Measurements from ENCODE around the gene SLC52A1. TPM values are rescaled to one million over a fixed set of nuclear protein-coding genes. Genes with fewer than 3 reads are reported as not detected.

The SLC52A1 gene
- under 1 TPM; 0.51 to 0.58 TPM for total RNA-seq

DNA sequence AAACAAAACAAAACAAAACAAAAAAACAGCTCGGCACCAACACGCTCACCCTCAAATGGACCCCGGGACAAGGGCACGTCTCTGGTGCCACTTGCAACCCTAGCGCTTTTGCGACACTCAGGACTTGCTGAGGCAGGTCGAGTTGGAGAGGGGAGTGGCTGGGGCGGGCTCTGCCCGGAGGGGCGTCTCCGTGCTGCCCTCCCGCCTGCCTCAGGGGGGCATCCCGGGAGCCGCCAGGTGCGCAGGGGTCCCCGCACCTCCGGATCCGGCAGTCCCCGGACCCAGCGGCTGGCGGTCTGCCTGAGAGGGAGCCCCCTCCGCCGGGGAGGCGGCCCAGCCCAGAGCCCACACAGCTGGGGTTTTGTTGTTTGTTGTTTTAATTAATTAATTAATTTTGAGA is at the start of gene SLC52A1:
SLC52A1 (minus strand) TSS at position 112 of the 400 bp plus-strand sequence. CDS start 820 bp downstream, outside the sequence.

DNA sequence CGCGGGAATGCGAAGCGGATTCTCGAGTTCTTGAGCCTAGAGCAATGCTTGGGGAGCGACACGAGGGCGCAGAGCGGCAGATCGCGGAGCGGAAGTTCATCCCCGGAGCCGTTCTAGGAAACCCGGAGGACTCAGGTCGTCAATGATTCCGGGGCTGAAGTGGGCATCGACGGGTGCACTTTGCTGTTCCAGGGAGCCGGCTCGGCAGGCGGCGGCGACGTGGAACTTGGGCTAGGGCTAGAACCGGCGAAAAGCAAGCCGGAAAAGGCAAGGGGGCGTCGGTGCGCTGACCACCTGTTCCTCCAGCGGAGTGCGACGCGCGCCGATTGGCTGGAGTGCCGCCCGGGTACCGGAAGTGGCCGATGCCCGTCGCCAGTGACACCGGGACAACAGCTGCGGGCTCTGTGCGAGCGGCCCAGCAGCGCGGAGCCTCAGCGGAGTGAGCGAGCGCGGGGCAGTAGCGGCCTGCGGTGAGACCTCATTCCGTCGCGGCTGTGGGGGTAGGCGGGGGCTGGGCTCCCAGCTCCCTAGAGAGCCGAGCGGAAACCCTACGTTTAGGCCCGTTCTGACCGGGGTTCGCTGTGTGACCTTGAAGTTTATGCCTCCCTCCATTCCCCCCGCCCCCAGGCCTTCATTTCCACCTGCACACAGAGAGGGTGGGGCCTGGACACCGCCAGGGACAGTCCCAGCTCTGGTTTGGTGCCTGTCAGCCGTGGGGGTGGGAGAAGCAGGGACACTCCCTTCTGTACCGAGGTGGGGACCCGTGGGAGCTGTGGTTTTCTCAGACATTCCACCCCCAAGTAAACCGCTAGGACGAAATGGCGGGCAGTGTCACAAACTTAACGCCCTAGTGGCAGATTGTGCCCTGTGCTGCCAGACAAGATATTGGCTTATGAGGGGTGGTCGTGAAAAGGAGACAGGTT is 43.1 kb upstream of the SLC52A1 start, which contains the start of gene ZFP3:
ZFP3 (plus strand) TSS at position 362 of the 923 bp plus-strand sequence. CDS start 13,038 bp downstream, outside the sequence.

DNA sequence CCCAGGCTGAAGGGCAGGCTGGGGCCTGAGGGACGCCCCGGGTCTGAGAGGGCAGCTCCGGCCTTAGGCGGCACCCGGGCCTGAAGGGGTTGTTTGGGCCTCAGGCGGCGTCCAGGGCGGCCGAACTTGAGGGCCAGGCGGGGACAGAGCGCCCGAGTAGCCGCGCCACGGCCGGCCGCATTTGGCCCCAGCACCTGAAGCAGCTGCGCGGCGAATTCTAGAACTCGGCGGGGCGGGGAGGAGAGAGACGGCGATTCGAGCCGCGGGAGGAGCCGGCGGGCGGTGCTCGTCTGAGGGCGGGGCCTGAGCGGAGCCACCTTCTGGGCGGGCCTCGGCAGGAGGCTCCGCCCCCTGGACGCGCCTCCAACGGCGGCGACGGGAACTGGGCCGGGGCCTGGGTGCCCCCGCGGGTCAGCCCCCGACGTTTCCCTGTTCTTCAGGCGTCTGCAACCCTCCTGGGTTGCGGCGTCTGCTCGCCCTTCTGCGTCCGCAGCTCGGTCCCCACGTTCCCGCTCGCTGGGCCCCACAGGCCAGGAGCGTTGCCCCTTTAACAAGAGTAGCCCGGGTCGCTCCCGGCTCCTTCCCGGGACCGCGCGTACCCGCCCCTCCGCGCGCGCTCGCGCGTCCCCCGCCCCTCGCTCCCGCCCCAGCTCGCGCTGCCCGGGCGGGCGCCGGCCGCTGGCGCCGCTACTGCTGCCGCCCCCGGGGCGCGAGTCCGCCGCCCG is 37.8 kb downstream of the SLC52A1 start, which contains the start of the genes INCA1 and KIF1C:
INCA1 (minus strand) TSS at position 221 of the 725 bp plus-strand sequence. CDS start 3,085 bp downstream, outside the sequence.
KIF1C (plus strand) TSS at position 649 of the 725 bp plus-strand sequence. CDS start 2,297 bp downstream, outside the sequence.

DNA sequence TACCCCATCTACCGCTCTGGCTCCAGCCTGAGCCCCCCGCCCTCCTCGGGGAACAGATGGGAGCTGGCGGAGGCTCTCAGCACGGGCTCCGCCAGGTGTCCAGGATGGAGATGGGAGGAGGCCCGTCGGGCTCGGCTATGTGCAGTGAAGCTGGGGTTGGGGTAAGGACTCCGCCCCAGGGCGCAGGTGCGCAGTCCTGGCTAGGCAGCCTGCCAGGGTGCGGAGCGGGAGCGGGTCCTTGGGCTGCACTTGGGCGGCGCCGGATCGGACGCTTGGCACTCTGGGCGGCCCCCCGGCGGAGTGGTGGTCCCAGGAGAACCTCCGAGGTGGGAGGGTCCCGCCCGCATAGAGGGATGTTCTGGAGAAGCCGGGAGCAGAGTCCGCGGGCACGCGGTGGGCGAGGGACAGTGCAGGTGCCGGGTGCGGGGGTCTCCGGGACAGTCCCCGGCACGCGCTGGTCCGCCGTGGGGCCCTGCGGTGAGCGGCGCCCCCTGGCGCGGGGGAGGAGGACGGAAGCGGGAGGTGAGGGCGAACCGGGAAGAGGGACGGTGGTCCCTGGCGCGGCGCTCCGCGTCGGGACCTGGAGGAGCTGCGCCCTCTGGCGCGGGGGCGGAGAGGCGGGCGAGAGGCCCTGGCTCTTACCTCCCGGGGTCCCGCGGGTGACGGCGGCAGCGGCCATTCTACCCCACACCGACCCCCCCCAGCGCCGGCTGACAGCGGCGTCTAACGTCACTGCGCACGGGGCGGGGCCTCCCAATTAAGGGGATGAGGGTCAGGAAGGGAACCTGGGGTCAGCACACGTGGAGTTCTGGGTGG is 48.1 kb downstream of the SLC52A1 start, which contains the start of gene CAMTA2:
CAMTA2 (minus strand) TSS at position 725 of the 816 bp plus-strand sequence. CDS start 1,453 bp downstream, outside the sequence.

Other genes starting within 250 kb of the SLC52A1 start
- not detected for gene VMO1, start 249.1 kb downstream of the SLC52A1 start, total RNA-seq
- gene GLTPD2, start 246.5 kb downstream of the SLC52A1 start, total RNA-seq, result not detected
- 10 to 100 TPM; 94.7 to 95.7 TPM for gene PSMB6, start 239.3 kb downstream of the SLC52A1 start, total RNA-seq
- 10 to 100 TPM; 17.9 to 21.9 TPM for gene PLD2, start 228.3 kb downstream of the SLC52A1 start, total RNA-seq
- gene MINK1, start 202.1 kb downstream of the SLC52A1 start, total RNA-seq, result 100 to 1,000 TPM; 102 to 112 TPM
- gene C17orf107, start 135.9 kb downstream of the SLC52A1 start, total RNA-seq, result under 1 TPM; 0.48 to 0.68 TPM
- gene CHRNE, start 132.3 kb downstream of the SLC52A1 start, total RNA-seq, result under 1 TPM in 1 of 2 experiments, not detected in 1; 0.23 TPM
- gene GP1BA, start 103.1 kb downstream of the SLC52A1 start, total RNA-seq, result not detected
- 10 to 100 TPM; 62.3 to 64.3 TPM for gene SLC25A11, start 95.4 kb downstream of the SLC52A1 start, total RNA-seq
- 100 to 1,000 TPM; 191 TPM for gene RNF167, start 95.2 kb downstream of the SLC52A1 start, total RNA-seq
- 1,000 to 10,000 TPM; 2,036 to 2,067 TPM for gene PFN1, start 86.9 kb downstream of the SLC52A1 start, total RNA-seq
- 10 to 100 TPM; 43.9 to 56.2 TPM for gene ENO3, start 84.3 kb downstream of the SLC52A1 start, total RNA-seq
- 10 to 100 TPM; 50.5 to 56.4 TPM for gene SPAG7, start 67.6 kb downstream of the SLC52A1 start, total RNA-seq
- 10 to 100 TPM; 54.4 to 58.6 TPM for gene CAMTA2, start 47.8 kb downstream of the SLC52A1 start, total RNA-seq
- under 1 TPM; 0.15 to 0.26 TPM for gene INCA1, start 37.9 kb downstream of the SLC52A1 start, total RNA-seq
- gene KIF1C, start 37.5 kb downstream of the SLC52A1 start, total RNA-seq, result 10 to 100 TPM; 35.2 to 36.6 TPM
- 1 to 10 TPM; 7.0 to 7.5 TPM for gene ZFP3, start 43.0 kb upstream of the SLC52A1 start, total RNA-seq
- gene ZNF232, start 76.5 kb upstream of the SLC52A1 start, total RNA-seq, result 10 to 100 TPM in 1 of 2 experiments, 1 to 10 TPM in 1; 9.2 to 11.0 TPM
- under 1 TPM; 0.08 to 0.10 TPM for gene USP6, start 80.6 kb upstream of the SLC52A1 start, total RNA-seq
- gene ZNF594, start 156.4 kb upstream of the SLC52A1 start, total RNA-seq, result 10 to 100 TPM; 12.7 TPM
- not detected for gene SCIMP, start 199.4 kb upstream of the SLC52A1 start, total RNA-seq
- gene RABEP1, start 246.9 kb upstream of the SLC52A1 start, total RNA-seq, result 10 to 100 TPM; 42.1 to 42.7 TPM